Naive thymus-derived CD4-positive, alpha-beta T cell (primary cell): Measurements from ENCODE around the gene SFMBT2. TPM values are rescaled to one million over a fixed set of nuclear protein-coding genes. Genes with fewer than 3 reads are reported as not detected.

Experiments
- ATAC-seq: fragments of 150-1000 bp; cut with Tn5 transposase; 2 replicates; pipeline ENCODE4 v1.10.0; 2021; ENCODE audit warnings: mild to moderate bottlenecking, moderate library complexity
- CTCF ChIA-PET: fragments of 350-600 bp; sonication (Branson Sonifier 250); formaldehyde crosslinking; loops from one replicate; lab custom pipeline; 2021; ENCODE audit warnings: antibody characterized with exemption; lab: Charles Lee
- POLR2A ChIA-PET: fragments of 350-600 bp; sonication (Branson Sonifier 250); formaldehyde crosslinking; loops from one replicate; lab custom pipeline; 2021; ENCODE audit warnings: antibody characterized with exemption, inconsistent platforms; lab: Charles Lee
- DNase-seq, 9 donors: peaks; one replicate each; pipeline versions ENCODE4 v3.0.0 to v3.0.0-alpha.2; 2020 to 2022; ENCODE audit warnings: mixed read lengths in 1 of 9
- H3K27ac ChIP-seq: one replicate; pipeline ENCODE4 v1.7.0; 2013; ENCODE audit warnings: mild to moderate bottlenecking, low read depth, low read length, moderate library complexity
- H3K27me3 ChIP-seq, 2 donors: one replicate each; pipeline ENCODE4 v1.7.0; 2013; ENCODE audit warnings: low read length in 2 of 2, mild to moderate bottlenecking in 2 of 2, moderate library complexity in 2 of 2; ENCODE audit not compliant: control insufficient read depth in 2 of 2, insufficient read depth in 2 of 2
- H3K36me3 ChIP-seq, 3 experiments: 1 replicate in 2 of 3; 2 replicates in 1 of 3; pipeline ENCODE4 v1.7.0; 2013; ENCODE audit warnings: low read length in 3 of 3, mild to moderate bottlenecking in 3 of 3, moderate library complexity in 1 of 3; ENCODE audit not compliant: insufficient read depth in 3 of 3, control insufficient read depth in 2 of 3
- H3K4me1 ChIP-seq, 2 donors: one replicate each; pipeline ENCODE4 v1.7.0; 2013; ENCODE audit warnings: low read length in 2 of 2, mild to moderate bottlenecking in 2 of 2, moderate library complexity in 1 of 2; ENCODE audit not compliant: control insufficient read depth in 2 of 2, insufficient read depth in 2 of 2
- H3K4me3 ChIP-seq: 2 replicates; pipeline ENCODE4 v1.7.0; 2013; ENCODE audit warnings: mild to moderate bottlenecking, low read length
- H3K9me3 ChIP-seq, 3 experiments: 1 replicate in 2 of 3; 2 replicates in 1 of 3; pipeline ENCODE4 v1.7.0; 2013; ENCODE audit warnings: low read length in 3 of 3; ENCODE audit not compliant: control insufficient read depth in 2 of 3
- H3K27ac Mint-ChIP-seq, 9 donors: one replicate each; pipeline ENCODE4 v1.8.0; 2020 to 2022; ENCODE audit warnings: mixed read lengths in 9 of 9, mild to moderate bottlenecking in 8 of 9, moderate library complexity in 5 of 9, inconsistent platforms in 2 of 9
- H3K27me3 Mint-ChIP-seq, 5 donors: one replicate each; pipeline ENCODE4 v1.8.0; 2021 to 2022; ENCODE audit warnings: mixed read lengths in 5 of 5, mild to moderate bottlenecking in 1 of 5
- H3K36me3 Mint-ChIP-seq, 5 donors: one replicate each; pipeline ENCODE4 v1.8.0; 2020 to 2022; ENCODE audit warnings: mixed read lengths in 5 of 5, mild to moderate bottlenecking in 3 of 5, inconsistent platforms in 1 of 5
- H3K4me1 Mint-ChIP-seq, 7 donors: one replicate each; pipeline ENCODE4 v1.8.0; 2020 to 2022; ENCODE audit warnings: mixed read lengths in 7 of 7, mild to moderate bottlenecking in 3 of 7, inconsistent platforms in 1 of 7
- H3K4me3 Mint-ChIP-seq, 10 donors: one replicate each; pipeline ENCODE4 v1.8.0; 2020 to 2022; ENCODE audit warnings: mild to moderate bottlenecking in 10 of 10, mixed read lengths in 10 of 10, moderate library complexity in 6 of 10, inconsistent platforms in 2 of 10
- H3K9me3 Mint-ChIP-seq, 11 donors: one replicate each; pipeline ENCODE4 v1.8.0; 2020 to 2022; ENCODE audit warnings: mixed read lengths in 11 of 11, mild to moderate bottlenecking in 4 of 11, inconsistent platforms in 1 of 11, moderate library complexity in 1 of 11
- intact Hi-C, 2 donors: fragments of 100-400 bp; cut with micrococcal nuclease; formaldehyde crosslinking; loops; one replicate each; pipeline ENCODE4 v1.15.1; 2023
- polyA plus RNA-seq, 2 donors: library from polyadenylated mRNA; unstranded; fragments of 300-500 nt; fragmentation: Illumina TruSeq; gene quantifications; one replicate each; pipeline ENCODE4 v1.2.3, GENCODE V29; 2021
- total RNA-seq, 6 experiments: library from RNA in 5 of 6; stranded (reverse) in 5 of 6; gene quantifications; 1 replicate in 5 of 6; 2 replicates in 1 of 6; pipeline ENCODE4 v1.2.3 and lab custom pipeline; 2021 to 2026

SFMBT2 gene
- total and polyA plus RNA-seq, 7 experiments from 2014 or later = 7.4 to 50.9 (median 39.2) TPM

- intact Hi-C loops = no loop called here
- Mint-ChIP-seq H3K36me3 (peaks cover 0 to 6% (median 0%) of the 10 kb centered on the region in 5 donors), H3K27me3 (peaks cover 0 to 40% (median 0%) of the 10 kb centered on the region in 5 donors), H3K27ac (no peak overlapping the region), H3K9me3 (peaks cover 0 to 4% (median 0%) of the 10 kb centered on the region in 11 donors), H3K4me1 (peaks cover 9 to 24% (median 17%) of the 10 kb centered on the region in 7 donors), H3K4me3 (no peak overlapping the region)
- H3K9me3 ChIP-seq = no peaks in the 10 kb centered on the region
- DNase-seq (no peak), ATAC-seq (no peak)
- H3K4me3 ChIP-seq = no peak overlapping the region
- H3K27ac ChIP-seq = no peak overlapping the region
- H3K36me3 ChIP-seq = no peaks in the 10 kb centered on the region
- POLR2A ChIA-PET = interaction anchor here (0.7 kb wide), 1 partner anchor 121 kb away, joined by 3 read pairs; no protein-coding TSS in a partner anchor
- H3K4me1 ChIP-seq = no peaks in the 10 kb centered on the region
- CTCF ChIA-PET = interaction anchor here (1.3 kb wide), 1 partner anchor 9 kb away, joined by 8 read pairs; no protein-coding TSS in a partner anchor
- no peaks in the 10 kb centered on the region for H3K27me3 ChIP-seq
Measured at GRCh38 chr10:7428673-7429350, 18.0 kb upstream of the SFMBT2 start.

DNA sequence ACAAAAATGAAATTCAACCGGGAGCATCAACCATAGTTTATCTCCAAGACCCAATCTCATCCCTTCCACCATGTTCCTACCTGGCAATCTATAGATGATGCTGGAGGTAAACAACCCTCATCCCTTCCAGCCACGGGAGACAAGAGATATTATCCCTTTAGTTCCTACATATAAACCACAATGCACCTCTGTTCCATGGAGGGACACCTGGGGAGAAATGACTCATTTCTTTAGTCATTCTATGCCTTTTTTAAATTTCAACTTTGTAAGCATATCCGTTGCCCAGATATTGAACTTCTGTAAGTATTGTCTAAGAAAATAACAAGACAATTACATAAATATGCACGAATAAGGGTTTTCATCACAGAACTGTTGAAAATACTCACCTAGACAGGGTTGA lies 15.5 kb upstream of the SFMBT2 start:
- no peaks in the 10 kb centered on the region for H3K4me1 ChIP-seq
- ATAC-seq = no peak
- H3K9me3 Mint-ChIP-seq = peaks cover 0 to 4% (median 0%) of the 10 kb centered on the region in 11 donors
- no peaks in the 10 kb centered on the region for H3K36me3 ChIP-seq
- no peak overlapping the region for H3K27ac Mint-ChIP-seq
- ChIA-PET CTCF (no interaction called here), POLR2A (interaction anchor here (0.6 kb wide), 1 partner anchor 267 kb away, joined by 4 read pairs; no protein-coding TSS in a partner anchor)
- H3K4me1 Mint-ChIP-seq = peaks cover 5 to 24% (median 17%) of the 10 kb centered on the region in 7 donors
- H3K36me3 Mint-ChIP-seq = peaks cover 0 to 6% (median 0%) of the 10 kb centered on the region in 5 donors
- H3K27me3 ChIP-seq = no peaks in the 10 kb centered on the region
- H3K4me3 ChIP-seq = no peak overlapping the region
- H3K27me3 Mint-ChIP-seq = peaks cover 0 to 35% (median 0%) of the 10 kb centered on the region in 5 donors
- H3K27ac ChIP-seq = no peak overlapping the region
- H3K4me3 Mint-ChIP-seq = no peak overlapping the region
- no peaks in the 10 kb centered on the region for H3K9me3 ChIP-seq
- DNase-seq = no peak
- intact Hi-C loops = no loop called here

- peaks cover 5 to 24% (median 17%) of the 10 kb centered on the region in 7 donors for H3K4me1 Mint-ChIP-seq
- H3K27ac Mint-ChIP-seq = no peak overlapping the region
- Histone ChIP-seq H3K36me3 (no peaks in the 10 kb centered on the region), H3K4me1 (no peaks in the 10 kb centered on the region), H3K27ac (no peak overlapping the region), H3K27me3 (no peaks in the 10 kb centered on the region), H3K9me3 (no peaks in the 10 kb centered on the region), H3K4me3 (no peak overlapping the region)
- DNase-seq = no peak
- CTCF ChIA-PET = interaction anchor here (2.7 kb wide), 1 partner anchor 261 kb away, joined by 12 read pairs; no protein-coding TSS in a partner anchor
- peaks cover 0 to 6% (median 0%) of the 10 kb centered on the region in 5 donors for H3K36me3 Mint-ChIP-seq
- ATAC-seq = no peak
- no peak overlapping the region for H3K4me3 Mint-ChIP-seq
- H3K27me3 Mint-ChIP-seq = peaks cover 0 to 32% (median 0%) of the 10 kb centered on the region in 5 donors
- H3K9me3 Mint-ChIP-seq = peaks cover 0 to 4% (median 0%) of the 10 kb centered on the region in 11 donors
- intact Hi-C loops = no loop called here
- POLR2A ChIA-PET = interaction anchor here (0.6 kb wide), 1 partner anchor 266 kb away, joined by 4 read pairs; no protein-coding TSS in a partner anchor
Measured at GRCh38 chr10:7425691-7426090, 14.9 kb upstream of the SFMBT2 start.

- no peaks in the 10 kb centered on the region for H3K36me3 ChIP-seq
- H3K27ac ChIP-seq = no peak overlapping the region
- no peaks in the 10 kb centered on the region for H3K4me1 ChIP-seq
- ChIA-PET POLR2A (interaction anchor here (0.5 to 1.5 kb wide), 2 partner anchors 59 to 756 kb away, joined by 3 to 5 read pairs; no protein-coding TSS in a partner anchor), CTCF (interaction anchor here (1.4 to 2.7 kb wide), 2 partner anchors 14 to 262 kb away, joined by 5 to 12 read pairs; no protein-coding TSS in a partner anchor)
- DNase-seq (no peak), ATAC-seq (no peak)
- no peak overlapping the region for H3K4me3 ChIP-seq
- no peaks in the 10 kb centered on the region for H3K27me3 ChIP-seq
- Mint-ChIP-seq H3K27ac (peak overlapping the region in 4 of 9 donors; percentile 2 to 14 (median 4)), H3K36me3 (peaks cover 0 to 6% (median 0%) of the 10 kb centered on the region in 5 donors), H3K4me1 (peaks cover 5 to 24% (median 17%) of the 10 kb centered on the region in 7 donors), H3K27me3 (peaks cover 0 to 32% (median 0%) of the 10 kb centered on the region in 5 donors), H3K4me3 (no peak overlapping the region), H3K9me3 (peaks cover 0 to 4% (median 0%) of the 10 kb centered on the region in 11 donors)
- H3K9me3 ChIP-seq = no peaks in the 10 kb centered on the region
- intact Hi-C loops = loop anchor here in 1 of 2 donors (1.0 kb wide), 3 partner anchors 100 to 262 kb away; no protein-coding TSS in a partner anchor
Measured at GRCh38 chr10:7424919-7425318, 14.1 kb upstream of the SFMBT2 start.

DNA sequence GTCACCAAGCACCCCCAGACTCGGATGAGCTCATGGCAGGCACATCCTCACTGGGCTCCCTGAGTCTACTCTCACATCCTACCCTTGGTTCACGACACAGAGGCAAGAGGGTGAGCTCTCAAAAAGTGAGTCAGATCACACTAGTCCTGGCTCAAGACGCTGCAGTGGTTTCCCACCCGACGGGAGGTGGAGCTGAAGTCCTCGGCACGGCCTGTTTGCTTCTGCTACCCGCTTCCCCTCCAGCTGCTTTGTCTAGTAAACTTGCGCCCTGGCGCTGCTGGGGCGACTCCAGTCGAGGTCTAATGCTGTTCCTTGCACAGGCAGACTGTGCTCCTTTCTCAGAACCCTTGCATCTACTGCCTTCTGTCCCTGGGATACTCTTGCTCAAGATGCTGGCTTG lies 13.5 kb upstream of the SFMBT2 start:
- Histone ChIP-seq H3K27ac (no peak overlapping the region), H3K36me3 (no peaks in the 10 kb centered on the region), H3K4me1 (no peaks in the 10 kb centered on the region), H3K27me3 (no peaks in the 10 kb centered on the region), H3K9me3 (no peaks in the 10 kb centered on the region), H3K4me3 (no peak overlapping the region)
- ChIA-PET CTCF (interaction anchor here (0.7 to 2.7 kb wide), 4 partner anchors 13 to 263 kb away, joined by 3 to 12 read pairs (median 4); no protein-coding TSS in a partner anchor), POLR2A (interaction anchor here (1.5 kb wide), 1 partner anchor 60 kb away, joined by 5 read pairs; no protein-coding TSS in a partner anchor)
- H3K27me3 Mint-ChIP-seq = peaks cover 0 to 34% (median 0%) of the 10 kb centered on the region in 5 donors
- H3K9me3 Mint-ChIP-seq = peaks cover 0 to 4% (median 0%) of the 10 kb centered on the region in 11 donors
- no peak overlapping the region for H3K4me3 Mint-ChIP-seq
- peak in 1 of 9 donors; percentile 16 for DNase-seq
- peak; percentile 65 for ATAC-seq
- H3K4me1 Mint-ChIP-seq = peaks cover 5 to 24% (median 18%) of the 10 kb centered on the region in 7 donors
- H3K27ac Mint-ChIP-seq = peak overlapping the region in 4 of 9 donors; percentile 6 to 47 (median 23)
- intact Hi-C loops = loop anchor here in 1 of 2 donors (1.0 kb wide), 3 partner anchors 101 to 263 kb away; no protein-coding TSS in a partner anchor
- H3K36me3 Mint-ChIP-seq = peaks cover 0 to 6% (median 0%) of the 10 kb centered on the region in 5 donors

DNA sequence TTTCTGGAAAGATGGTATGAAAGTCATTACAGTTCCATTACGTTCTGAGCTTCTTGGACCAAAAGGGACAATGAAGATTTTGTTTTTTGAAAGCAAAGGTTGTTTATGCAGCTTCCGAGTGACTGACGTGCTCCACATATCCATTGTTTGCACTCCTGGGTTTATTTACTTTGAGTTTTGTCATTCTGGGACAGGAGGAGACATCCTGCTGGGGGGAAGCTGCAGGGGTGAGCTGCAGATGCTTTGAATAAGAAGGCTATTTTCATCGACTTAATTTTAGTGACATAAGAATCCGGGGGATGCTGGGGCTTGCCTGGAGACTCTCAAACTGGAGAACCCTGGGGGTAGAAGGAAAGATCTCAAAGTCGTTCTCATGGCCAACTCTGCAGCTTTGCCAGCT lies 12.7 kb upstream of the SFMBT2 start:
- Mint-ChIP-seq H3K4me3 (no peak overlapping the region), H3K36me3 (peaks cover 0 to 8% (median 0%) of the 10 kb centered on the region in 5 donors), H3K27me3 (peaks cover 0 to 32% (median 0%) of the 10 kb centered on the region in 5 donors), H3K4me1 (peaks cover 5 to 25% (median 18%) of the 10 kb centered on the region in 7 donors), H3K27ac (no peak overlapping the region), H3K9me3 (peaks cover 0 to 4% (median 0%) of the 10 kb centered on the region in 11 donors)
- POLR2A ChIA-PET = interaction anchor here (1.5 kb wide), 1 partner anchor 61 kb away, joined by 5 read pairs; no protein-coding TSS in a partner anchor
- H3K27ac ChIP-seq = no peak overlapping the region
- no peaks in the 10 kb centered on the region for H3K36me3 ChIP-seq
- no peak for DNase-seq
- H3K9me3 ChIP-seq = no peaks in the 10 kb centered on the region
- CTCF ChIA-PET = interaction anchor here (0.8 to 2.7 kb wide), 4 partner anchors 14 to 263 kb away, joined by 3 to 12 read pairs (median 4); no protein-coding TSS in a partner anchor
- H3K4me1 ChIP-seq = no peaks in the 10 kb centered on the region
- intact Hi-C loops = no loop called here
- H3K4me3 ChIP-seq = no peak overlapping the region
- H3K27me3 ChIP-seq = no peaks in the 10 kb centered on the region
- ATAC-seq = no peak
